PC-9 (cell line): ENCODE data around the gene GOLGA6C. TPM values are rescaled to one million over a fixed set of nuclear protein-coding genes. Genes with fewer than 3 reads are reported as not detected.
"Not testable (repeated sequence)": the region's sequence is repeated elsewhere in the genome, so short reads cannot be mapped to it uniquely, and the experiment has no call there.

Experiments
- BruUV-seq: library from RNA; stranded (reverse); fragments of 400-500 nt; replicated peaks from 2 replicates; lab custom pipeline; 2021; lab: Mats Ljungman, UMichigan
- CTCF ChIA-PET: fragments of 300-600 bp; sonication (Branson Sonifier 250); formaldehyde crosslinking; loops from one replicate; lab custom pipeline; 2022; ENCODE audit warnings: antibody characterized with exemption; lab: Charles Lee
- POLR2A ChIA-PET: fragments of 300-600 bp; sonication (Branson Sonifier 250); formaldehyde crosslinking; loops from one replicate; lab custom pipeline; 2022; ENCODE audit warnings: antibody characterized with exemption; ENCODE audit not compliant: unreplicated experiment; lab: Charles Lee
- DNase-seq, 2 experiments: peaks; one replicate each; pipeline versions ENCODE4 v3.0.0 to v3.0.0-alpha.2; 2015 to 2022; ENCODE audit warnings: mixed read lengths in 1 of 2
- H2AFZ ChIP-seq: fragments of 200-600 bp; sonication (generic); 2 replicates; pipeline ENCODE4 v1.8.1; 2017; ENCODE audit warnings: antibody characterized with exemption
- H3F3A ChIP-seq: fragments of 200-600 bp; sonication (generic); 2 replicates; pipeline ENCODE4 v1.8.1; 2017; ENCODE audit warnings: antibody characterized with exemption, mild to moderate bottlenecking, low read depth; ENCODE audit not compliant: insufficient read depth
- H3K27ac ChIP-seq: fragments of 200-600 bp; sonication (generic); 2 replicates; pipeline ENCODE4 v1.6.1; 2016; ENCODE audit warnings: mixed run types
- H3K27me3 ChIP-seq: fragments of 200-600 bp; sonication (generic); 2 replicates; pipeline ENCODE4 v1.6.1; 2016; ENCODE audit warnings: low read depth, mixed run types; ENCODE audit not compliant: insufficient read depth
- H3K36me3 ChIP-seq: fragments of 200-600 bp; sonication (generic); 2 replicates; pipeline ENCODE4 v1.6.1; 2016; ENCODE audit warnings: low read depth, mixed run types
- H3K4me1 ChIP-seq: fragments of 200-600 bp; sonication (generic); replicated peaks from 2 replicates; pipeline ENCODE4 v1.6.1; 2016; ENCODE audit warnings: mixed run types; ENCODE audit not compliant: insufficient read depth
- H3K4me2 ChIP-seq: fragments of 200-600 bp; sonication (generic); 2 replicates; pipeline ENCODE4 v1.6.1; 2017; ENCODE audit warnings: mixed run types
- H3K4me3 ChIP-seq: fragments of 200-600 bp; sonication (generic); 2 replicates; pipeline ENCODE4 v1.6.1; 2016; ENCODE audit warnings: mixed run types
- H3K79me2 ChIP-seq: fragments of 200-600 bp; sonication (generic); 2 replicates; pipeline ENCODE4 v1.6.1; 2017; ENCODE audit warnings: low read depth, mixed run types
- H3K9me2 ChIP-seq: fragments of 200-600 bp; sonication (generic); 2 replicates; pipeline ENCODE4 v1.8.1; 2017; ENCODE audit warnings: mild to moderate bottlenecking; ENCODE audit not compliant: insufficient read depth
- H3K9me3 ChIP-seq: fragments of 200-600 bp; sonication (generic); 2 replicates; pipeline ENCODE4 v1.8.1; 2016; ENCODE audit warnings: low read depth; ENCODE audit not compliant: insufficient read depth
- H4K20me1 ChIP-seq: fragments of 200-600 bp; sonication (generic); 2 replicates; pipeline ENCODE4 v1.8.1; 2017; ENCODE audit not compliant: insufficient read depth
- EZH2 ChIP-seq: fragments of 200-600 bp; sonication (generic); IDR thresholded peaks from 2 replicates; pipeline ENCODE4 v1.8.0; 2017; ENCODE audit warnings: antibody characterized with exemption, low read depth
- intact Hi-C: fragments of 100-400 bp; cut with micrococcal nuclease; formaldehyde crosslinking; loops from one replicate; pipeline ENCODE4 v1.10.0; 2022; ENCODE audit not compliant: unreplicated experiment
- total RNA-seq: library from RNA; stranded (reverse); gene quantifications from 2 replicates; pipeline ENCODE4 v1.2.3, GENCODE V29; 2021
- TF ChIP-seq, protein P1 (sequence below): fragments of 200-600 bp; sonication (generic); conservative IDR thresholded peaks from 2 replicates; pipeline ENCODE4 v1.6.1; 2017; ENCODE audit warnings: mixed run types, antibody characterized with exemption, mild to moderate bottlenecking, moderate library complexity

Gene GOLGA6C
- total RNA-seq, 1 experiment from 2014 or later: not detected

DNA sequence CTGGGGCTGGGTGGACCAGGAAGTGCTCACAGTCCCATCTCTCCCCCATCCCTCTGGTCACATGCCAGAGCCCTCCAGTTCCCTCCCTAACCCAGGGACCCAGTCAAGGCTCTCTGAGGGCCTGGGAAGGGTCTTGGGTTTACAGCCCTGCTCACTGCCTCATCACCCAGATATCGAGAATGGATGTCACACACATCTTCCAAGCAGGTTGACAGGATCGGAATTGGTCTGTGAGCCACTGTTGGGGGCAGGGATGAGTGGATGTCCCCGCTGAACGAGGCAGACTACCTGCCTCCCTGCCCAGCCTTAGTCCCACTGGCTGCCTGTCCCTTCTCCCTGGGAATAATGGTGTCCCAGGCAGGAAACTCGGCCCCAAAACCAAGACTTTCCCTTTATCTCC is 20.0 kb upstream of the GOLGA6C start:
- CTCF ChIA-PET: no interaction called here
- POLR2A ChIA-PET: no interaction called here

DNA sequence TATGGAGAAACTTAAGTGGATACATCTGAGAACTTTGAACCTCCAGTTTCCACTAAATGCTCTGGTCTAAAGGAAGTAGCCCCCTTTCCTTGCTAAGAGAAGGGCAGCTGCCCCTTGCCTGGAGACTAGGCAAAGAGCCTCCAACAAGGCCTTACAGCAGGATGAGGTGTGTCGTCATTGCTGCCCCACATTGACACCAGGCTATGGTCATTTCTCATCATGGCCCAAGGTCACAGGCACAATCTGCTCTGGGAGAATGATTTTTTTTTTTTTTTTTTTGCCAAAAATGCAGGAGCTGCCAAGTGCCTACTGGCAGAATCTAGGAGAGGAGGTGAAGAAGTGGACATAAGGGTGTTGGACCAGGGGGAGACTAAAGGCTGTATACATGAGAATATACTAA is 12.4 kb upstream of the GOLGA6C start:
- BruUV-seq, CTCF ChIA-PET: not testable (repeated sequence)

More for the DNA sequence above, 20.0 kb upstream of the GOLGA6C start:
- no peaks in the 10 kb centered on the region for H3K9me3 ChIP-seq
- no peak overlapping the region for H2AFZ ChIP-seq
- no peak for DNase-seq
- no peak overlapping the region for H3K27ac ChIP-seq
- H3K4me3 ChIP-seq: no peak overlapping the region
- H3K79me2 ChIP-seq: no peaks in the 10 kb centered on the region
- H3F3A ChIP-seq: no peaks in the 10 kb centered on the region
- TF ChIP-seq EZH2: no peak
- TF ChIP-seq, protein P1, sequence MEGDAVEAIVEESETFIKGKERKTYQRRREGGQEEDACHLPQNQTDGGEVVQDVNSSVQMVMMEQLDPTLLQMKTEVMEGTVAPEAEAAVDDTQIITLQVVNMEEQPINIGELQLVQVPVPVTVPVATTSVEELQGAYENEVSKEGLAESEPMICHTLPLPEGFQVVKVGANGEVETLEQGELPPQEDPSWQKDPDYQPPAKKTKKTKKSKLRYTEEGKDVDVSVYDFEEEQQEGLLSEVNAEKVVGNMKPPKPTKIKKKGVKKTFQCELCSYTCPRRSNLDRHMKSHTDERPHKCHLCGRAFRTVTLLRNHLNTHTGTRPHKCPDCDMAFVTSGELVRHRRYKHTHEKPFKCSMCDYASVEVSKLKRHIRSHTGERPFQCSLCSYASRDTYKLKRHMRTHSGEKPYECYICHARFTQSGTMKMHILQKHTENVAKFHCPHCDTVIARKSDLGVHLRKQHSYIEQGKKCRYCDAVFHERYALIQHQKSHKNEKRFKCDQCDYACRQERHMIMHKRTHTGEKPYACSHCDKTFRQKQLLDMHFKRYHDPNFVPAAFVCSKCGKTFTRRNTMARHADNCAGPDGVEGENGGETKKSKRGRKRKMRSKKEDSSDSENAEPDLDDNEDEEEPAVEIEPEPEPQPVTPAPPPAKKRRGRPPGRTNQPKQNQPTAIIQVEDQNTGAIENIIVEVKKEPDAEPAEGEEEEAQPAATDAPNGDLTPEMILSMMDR: no peak
- H3K9me2 ChIP-seq: no peaks in the 10 kb centered on the region
- H3K36me3 ChIP-seq: no peaks in the 10 kb centered on the region
- no peaks in the 10 kb centered on the region for H4K20me1 ChIP-seq
- intact Hi-C loops: no loop called here
- no TSS peak for BruUV-seq
- H3K4me1 ChIP-seq: no peaks in the 10 kb centered on the region
- H3K27me3 ChIP-seq: peaks cover 31% of the 10 kb centered on the region
- H3K4me2 ChIP-seq: no peak overlapping the region

DNA sequence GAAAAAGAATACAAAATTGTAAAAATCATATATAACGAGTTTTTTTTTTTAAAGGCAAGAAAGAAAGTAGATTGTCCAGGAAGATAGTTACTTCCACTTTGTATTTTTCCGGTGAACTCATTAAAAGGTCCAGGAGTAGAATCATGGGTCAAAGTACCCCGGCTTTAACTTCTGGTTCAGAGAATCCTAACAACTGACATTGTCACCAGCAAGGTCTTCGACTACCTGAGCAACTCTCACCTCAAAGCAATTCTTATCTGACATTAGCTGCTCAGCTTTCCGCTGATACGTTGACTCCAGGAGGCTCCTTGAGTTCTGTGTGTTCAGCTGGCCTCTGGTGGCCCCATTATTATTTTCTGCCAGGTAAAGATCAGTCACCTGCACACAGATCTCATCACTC is 9.1 kb upstream of the GOLGA6C start:
- H3F3A ChIP-seq, H3K4me3 ChIP-seq, H3K9me3 ChIP-seq, H3K36me3 ChIP-seq, H3K4me1 ChIP-seq, DNase-seq, CTCF ChIA-PET, BruUV-seq, H2AFZ ChIP-seq, H3K9me2 ChIP-seq, H3K4me2 ChIP-seq, H4K20me1 ChIP-seq, intact Hi-C loops, H3K27ac ChIP-seq, H3K79me2 ChIP-seq, POLR2A ChIA-PET: not testable (repeated sequence)
- peaks cover 35% of the 10 kb centered on the region for H3K27me3 ChIP-seq

More for the DNA sequence above, 12.4 kb upstream of the GOLGA6C start:
- intact Hi-C loops, H3K36me3 ChIP-seq, H3K4me1 ChIP-seq, H2AFZ ChIP-seq, DNase-seq, POLR2A ChIA-PET, H3K4me3 ChIP-seq, H4K20me1 ChIP-seq, H3K4me2 ChIP-seq, H3K9me3 ChIP-seq, H3F3A ChIP-seq, H3K27ac ChIP-seq, H3K79me2 ChIP-seq, H3K9me2 ChIP-seq: not testable (repeated sequence)
- H3K27me3 ChIP-seq: peaks cover 21% of the 10 kb centered on the region; the same call in 1 of the 2 replicates

DNA sequence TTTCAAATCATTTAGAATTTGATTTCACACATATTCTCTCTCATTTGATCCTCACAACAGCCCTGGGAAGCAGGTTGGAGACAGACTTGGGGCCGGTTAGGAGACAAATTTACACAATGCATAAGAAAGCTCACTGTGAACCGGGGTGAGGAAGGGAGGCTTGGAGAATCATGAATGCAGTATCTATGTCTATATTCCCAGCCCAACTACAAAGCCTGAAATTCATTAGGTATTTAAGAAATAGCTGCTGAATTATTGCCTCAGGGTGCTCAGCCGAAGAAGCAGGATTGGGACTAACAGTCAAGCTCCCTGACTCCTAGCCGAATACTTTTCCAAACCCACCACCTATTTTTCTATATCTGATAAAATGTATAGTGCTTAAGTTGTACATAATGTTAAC is 8.4 kb upstream of the GOLGA6C start:
- TF ChIP-seq, protein P1: no peak
- TF ChIP-seq EZH2: no peak

DNA sequence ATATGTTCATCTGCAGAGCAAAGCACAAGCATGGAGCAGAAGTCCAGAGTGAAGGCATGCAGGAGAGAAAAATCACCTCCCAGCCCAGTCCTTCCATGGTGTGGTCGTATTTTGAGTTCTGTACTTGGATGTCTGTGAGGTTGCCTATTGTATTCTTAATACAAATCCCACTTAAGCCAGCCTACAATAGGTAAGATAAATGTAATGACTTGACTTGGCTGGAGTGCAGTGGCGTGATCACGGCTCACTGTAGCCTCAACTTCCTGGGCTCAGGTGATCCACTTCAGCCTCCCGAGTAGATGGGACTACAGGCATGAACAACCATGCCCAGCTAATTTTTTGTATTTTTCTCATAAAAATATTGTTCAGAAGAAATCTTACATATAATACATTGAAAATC is 6.8 kb upstream of the GOLGA6C start:
- POLR2A ChIA-PET, CTCF ChIA-PET, H3K27ac ChIP-seq: not testable (repeated sequence)

More for the DNA sequence above, 8.4 kb upstream of the GOLGA6C start:
- Histone ChIP-seq H3K4me1 (no peaks in the 10 kb centered on the region), H3K27ac (no peak overlapping the region), H4K20me1 (no peaks in the 10 kb centered on the region), H3K4me3 (no peak overlapping the region), H3K9me2 (no peaks in the 10 kb centered on the region), H3F3A (no peaks in the 10 kb centered on the region), H3K79me2 (no peaks in the 10 kb centered on the region), H3K27me3 (peaks cover 35% of the 10 kb centered on the region), H3K9me3 (no peaks in the 10 kb centered on the region), H3K36me3 (no peaks in the 10 kb centered on the region), H2AFZ (no peak overlapping the region), H3K4me2 (no peak overlapping the region)
- CTCF ChIA-PET: no interaction called here
- POLR2A ChIA-PET: no interaction called here
- no peak for DNase-seq
- no TSS peak for BruUV-seq
- intact Hi-C loops: no loop called here

DNA sequence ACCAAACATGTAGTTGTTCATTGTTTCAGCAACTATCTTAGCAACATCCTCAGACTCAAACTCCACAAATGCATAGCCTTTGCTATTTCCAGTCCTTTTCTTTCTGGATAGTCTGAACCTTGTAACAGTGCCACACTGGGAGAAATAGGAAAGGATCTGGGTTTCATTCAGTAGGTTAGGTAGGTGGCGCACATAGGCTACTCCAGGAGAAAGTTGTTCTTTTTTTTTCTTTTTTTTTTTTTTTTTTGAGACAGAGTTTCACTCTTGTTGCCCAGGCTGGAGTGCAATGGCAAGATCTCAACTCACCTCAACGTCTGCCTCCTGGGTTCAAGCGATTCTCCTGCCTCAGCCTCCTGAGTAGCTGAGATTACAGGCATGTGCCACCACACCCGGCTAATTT is 5.8 kb upstream of the GOLGA6C start:
- H3K4me1 ChIP-seq, H3F3A ChIP-seq, H3K27ac ChIP-seq, H3K4me3 ChIP-seq, H3K79me2 ChIP-seq, DNase-seq, CTCF ChIA-PET, H3K9me2 ChIP-seq, H3K36me3 ChIP-seq, H4K20me1 ChIP-seq, BruUV-seq, H2AFZ ChIP-seq, H3K9me3 ChIP-seq, H3K4me2 ChIP-seq, POLR2A ChIA-PET, intact Hi-C loops: not testable (repeated sequence)
- H3K27me3 ChIP-seq: peaks cover 34% of the 10 kb centered on the region

More for the DNA sequence above, 6.8 kb upstream of the GOLGA6C start:
- intact Hi-C loops, H3K36me3 ChIP-seq, H3K9me3 ChIP-seq, DNase-seq, H4K20me1 ChIP-seq, H3F3A ChIP-seq, H3K4me3 ChIP-seq, H3K9me2 ChIP-seq, H3K4me2 ChIP-seq, H3K79me2 ChIP-seq, BruUV-seq, H3K4me1 ChIP-seq, H2AFZ ChIP-seq: not testable (repeated sequence)
- peaks cover 35% of the 10 kb centered on the region for H3K27me3 ChIP-seq
